Left forelimb (tissue), 1 donor: ENCODE data around the gene MYO18B.

Experiments used
- DNase-seq: peaks from one replicate; pipeline ENCODE4 v3.0.0-alpha.2; 2018; ENCODE audit warnings: low spot score

Gene MYO18B

DNA sequence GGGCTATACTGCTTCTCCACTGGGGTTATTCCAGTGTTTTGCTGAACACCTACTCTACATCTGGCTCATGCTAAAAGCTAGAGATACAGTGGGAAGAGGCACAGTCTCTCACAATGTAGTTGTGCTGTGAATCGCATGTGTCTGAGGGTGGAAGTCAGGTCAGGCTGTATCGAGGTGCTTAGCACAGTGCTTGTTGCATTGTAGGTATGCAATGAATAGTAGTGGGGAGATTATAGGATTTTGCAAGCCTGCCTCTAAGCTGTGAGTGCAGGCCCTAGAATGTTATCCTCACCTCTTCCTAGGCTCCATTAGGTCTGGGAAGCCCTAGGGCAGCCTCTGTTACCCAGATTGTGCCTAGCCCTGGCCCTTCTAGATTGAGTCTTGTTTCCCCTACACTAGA lies 37.4 kb downstream of the MYO18B start:
- no peak for DNase-seq

DNA sequence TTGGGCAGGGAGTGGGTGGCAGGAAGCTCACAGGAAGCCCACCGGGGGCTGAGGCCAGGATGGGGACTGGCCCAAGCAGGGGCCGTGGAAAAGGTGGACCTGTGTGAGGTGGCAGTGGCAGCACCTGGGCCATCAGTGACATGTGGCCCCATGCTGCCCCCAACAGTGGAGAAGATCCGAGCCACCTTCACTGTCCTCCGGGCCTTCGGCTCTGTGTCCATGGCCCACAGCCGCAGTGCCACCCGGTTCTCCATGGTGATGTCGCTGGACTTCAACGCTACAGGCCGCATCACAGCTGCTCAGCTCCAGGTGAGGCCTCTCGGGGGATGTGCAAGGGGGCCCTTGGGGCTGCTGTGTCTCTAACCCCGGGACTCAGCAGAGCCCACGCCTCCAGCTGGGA lies 37.9 kb downstream of the MYO18B start:
- no peak for DNase-seq

DNA sequence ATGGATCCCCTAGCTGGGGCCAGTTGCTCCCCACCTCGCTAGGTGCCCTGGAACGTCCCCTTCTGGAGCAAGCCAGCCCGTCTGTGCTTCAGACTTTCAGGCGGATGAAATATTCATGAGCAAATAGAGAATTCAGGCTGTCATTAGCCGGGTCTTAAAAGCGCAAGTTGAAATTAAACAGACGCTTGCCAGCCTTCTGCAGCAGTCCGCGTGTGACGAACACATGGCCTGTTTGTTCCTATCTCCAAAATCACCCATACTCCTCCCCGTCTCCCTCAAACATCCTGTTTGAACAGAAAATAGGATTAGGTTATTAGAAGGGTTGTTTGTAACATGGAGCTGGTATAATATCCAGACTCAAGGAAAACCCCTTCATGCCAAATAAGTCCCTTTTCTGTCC lies 38.7 kb downstream of the MYO18B start:
- DNase-seq = no peak

DNA sequence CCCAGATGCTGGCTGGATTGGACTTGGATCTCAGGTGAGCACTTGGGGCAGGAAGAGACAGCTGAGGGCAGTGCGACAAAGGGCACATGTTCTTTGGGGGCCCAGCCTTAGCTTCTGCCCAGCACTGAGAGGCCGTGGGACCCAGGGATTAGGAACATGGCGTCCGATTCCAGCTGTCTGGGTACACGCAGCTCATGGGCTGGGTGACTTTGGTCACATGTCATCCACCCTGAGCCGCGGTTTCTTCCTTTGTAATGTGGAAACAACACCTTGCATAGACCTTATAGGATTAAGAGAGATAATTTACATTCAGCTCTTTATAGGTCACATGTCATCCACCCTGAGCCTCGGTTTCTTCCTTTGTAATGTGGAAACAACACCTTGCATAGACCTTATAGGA lies 39.8 kb downstream of the MYO18B start:
- DNase-seq = no peak

DNA sequence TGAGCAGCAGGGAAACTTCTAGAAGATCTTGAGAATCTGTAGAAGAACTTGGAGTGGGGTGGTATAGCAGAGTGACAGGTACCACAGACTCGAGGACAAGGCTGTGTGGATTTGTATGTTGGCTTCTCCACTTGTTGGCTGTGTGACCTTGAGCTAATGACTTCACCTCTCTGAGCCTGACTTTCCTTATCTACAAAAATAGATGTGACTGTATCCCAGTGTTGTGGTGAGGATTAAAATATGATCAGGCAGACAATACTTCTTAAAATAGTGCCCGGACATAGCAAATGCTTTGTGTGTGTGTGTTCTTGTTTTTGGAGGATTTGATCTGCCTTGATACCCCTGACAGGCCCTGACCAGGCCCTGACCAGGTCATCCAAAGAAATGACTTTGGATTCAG lies 40.8 kb downstream of the MYO18B start:
- no peak for DNase-seq

DNA sequence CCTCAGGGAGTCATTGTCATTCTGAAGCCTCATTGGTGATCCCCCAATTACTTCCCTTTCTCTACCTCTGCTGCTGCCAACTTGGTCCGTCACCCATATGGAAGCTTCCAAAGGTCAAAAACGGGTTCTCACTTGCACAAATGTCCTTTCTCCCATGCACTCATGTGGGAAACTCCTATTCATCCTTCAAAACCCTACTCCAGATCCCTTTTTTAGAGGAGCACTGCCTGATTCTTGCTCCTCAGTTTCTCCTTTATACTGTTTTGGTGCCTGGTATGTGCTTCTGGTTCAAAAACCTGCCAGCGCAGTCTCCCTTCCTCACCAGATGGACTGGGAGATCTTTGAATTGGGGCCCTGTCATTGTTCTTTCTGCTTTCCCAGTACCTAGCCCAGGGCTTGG lies 41.9 kb downstream of the MYO18B start:
- DNase-seq = no peak

DNA sequence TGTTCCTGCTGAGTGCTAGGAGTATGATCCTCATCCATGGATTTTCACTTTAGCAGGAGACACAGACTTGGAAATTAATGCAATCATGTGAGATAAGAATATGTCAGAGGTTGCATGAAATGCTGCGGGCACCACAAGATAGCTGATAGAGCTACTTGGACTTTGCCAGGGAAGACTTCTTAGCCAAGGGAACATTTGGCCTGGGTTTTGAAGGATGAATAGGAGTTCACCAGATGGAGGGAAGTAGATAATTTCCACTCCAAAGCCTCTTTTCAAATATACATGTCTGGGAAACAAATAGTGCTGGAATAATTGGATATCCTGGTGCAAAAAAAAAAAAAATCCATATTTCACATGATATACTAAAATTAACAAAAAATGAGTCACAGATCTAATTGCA lies 44.2 kb downstream of the MYO18B start:
- DNase-seq = no peak

DNA sequence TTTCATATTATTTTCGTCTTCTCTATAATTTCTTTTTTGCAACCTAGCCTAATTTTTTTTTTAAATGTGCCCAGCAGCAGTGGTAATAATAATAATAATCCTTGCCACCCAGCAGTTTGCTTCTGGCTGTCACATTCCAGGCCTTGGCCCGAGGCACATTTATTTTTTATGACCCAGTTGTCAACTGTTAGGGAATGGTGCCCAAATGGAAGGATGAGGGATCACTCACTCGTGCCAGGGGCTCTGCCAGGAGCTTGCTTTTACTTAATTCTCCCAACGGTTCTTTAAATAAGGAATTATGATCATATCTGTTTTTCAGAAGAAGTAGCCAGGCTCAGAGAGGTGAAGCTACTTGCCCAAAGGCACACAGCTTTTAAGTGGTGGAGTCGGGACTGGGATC lies 49.6 kb downstream of the MYO18B start:
- DNase-seq = no peak

DNA sequence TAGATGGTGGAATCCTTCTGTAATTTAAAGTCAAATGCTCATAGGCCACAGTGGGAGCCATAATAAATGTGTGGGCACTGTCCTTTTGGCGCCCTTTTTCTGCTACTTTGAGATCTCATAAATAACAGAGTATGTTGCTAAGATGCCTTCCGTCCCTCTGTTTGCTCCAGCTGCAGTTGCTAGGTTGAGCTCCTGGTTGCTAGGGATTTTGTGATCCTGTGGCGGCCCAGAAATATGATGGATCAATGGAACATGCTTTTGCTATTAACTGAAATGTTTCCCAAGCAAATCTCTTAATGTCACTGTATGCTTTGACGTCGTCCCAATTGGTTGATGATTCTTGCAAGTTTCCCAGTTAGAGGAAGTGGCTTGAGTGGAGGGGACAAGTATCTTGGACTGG lies 53.5 kb downstream of the MYO18B start:
- no peak for DNase-seq

DNA sequence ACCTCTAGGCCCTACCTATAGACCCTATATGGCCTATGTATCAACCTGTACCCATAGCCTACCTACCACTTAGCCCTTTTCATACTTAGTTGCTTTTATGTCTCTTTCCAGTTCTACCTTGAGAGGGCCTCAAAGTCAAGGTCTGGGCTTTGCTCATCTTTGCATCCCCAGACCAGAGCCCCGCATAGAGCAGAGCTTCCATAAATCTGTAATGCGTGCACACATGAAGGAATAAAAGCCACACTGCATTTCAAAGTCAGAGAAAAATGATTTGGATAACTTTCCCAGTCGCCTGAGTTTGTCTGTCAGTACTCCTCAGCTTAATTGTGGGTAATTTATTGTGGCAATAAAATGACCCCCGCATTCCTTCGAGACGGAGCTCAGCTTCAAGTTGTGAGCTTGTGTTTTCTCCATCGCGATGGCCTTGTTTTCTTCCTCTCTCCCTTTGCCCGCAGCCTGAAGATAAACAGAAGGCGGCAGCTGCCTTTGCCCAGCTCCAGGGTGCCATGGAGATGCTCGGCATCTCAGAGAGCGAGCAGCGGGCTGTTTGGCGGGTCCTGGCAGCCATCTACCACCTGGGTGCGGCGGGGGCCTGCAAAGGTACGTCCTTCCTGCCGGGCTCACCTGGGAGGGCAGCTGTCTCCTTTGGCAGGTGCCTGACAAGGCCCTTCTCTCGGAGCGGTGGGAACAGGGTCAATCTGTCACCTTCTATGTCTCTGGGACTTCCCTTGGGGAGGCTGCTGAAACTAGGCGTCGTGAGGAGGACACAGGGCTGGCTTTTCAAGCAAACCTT lies 55.7 kb downstream of the MYO18B start:
- DNase-seq = no peak

DNA sequence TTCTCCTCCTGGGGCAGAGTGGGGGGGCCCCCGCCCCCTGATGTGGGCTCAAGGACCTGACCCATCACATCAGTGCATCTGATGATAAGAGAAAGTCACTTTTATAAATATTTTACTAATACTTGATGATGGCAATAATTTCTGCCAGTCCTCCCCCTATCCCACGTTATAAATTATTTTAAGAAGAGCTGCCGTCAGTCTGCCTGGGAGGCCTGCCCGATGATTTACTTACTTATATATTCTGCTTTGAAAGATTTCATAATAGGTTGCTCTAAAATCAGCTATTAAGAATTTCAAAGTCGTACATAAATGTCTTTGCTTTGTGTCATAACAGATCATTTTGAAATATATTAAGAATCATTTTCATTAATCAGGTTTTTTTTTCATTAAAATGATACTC lies 58.8 kb downstream of the MYO18B start:
- DNase-seq = no peak

DNA sequence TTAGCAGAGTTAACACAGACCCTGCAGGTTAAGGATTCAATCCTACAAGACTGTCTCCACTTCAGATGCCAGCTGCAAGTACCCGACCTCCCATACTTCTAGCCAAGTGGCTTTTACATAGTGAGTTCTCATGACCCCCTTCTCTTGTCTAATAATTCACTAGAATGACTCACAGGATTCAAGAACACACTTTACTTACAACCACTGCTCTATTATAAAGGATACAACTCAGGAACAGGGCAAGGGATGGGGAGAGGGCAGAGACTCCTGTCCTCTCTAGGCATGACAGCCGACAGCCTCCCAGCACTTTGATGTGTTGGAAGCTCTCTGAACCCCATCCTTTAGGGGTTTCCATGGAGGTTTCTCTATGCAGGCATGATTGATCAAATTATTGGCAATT lies 60.0 kb downstream of the MYO18B start:
- DNase-seq = no peak

DNA sequence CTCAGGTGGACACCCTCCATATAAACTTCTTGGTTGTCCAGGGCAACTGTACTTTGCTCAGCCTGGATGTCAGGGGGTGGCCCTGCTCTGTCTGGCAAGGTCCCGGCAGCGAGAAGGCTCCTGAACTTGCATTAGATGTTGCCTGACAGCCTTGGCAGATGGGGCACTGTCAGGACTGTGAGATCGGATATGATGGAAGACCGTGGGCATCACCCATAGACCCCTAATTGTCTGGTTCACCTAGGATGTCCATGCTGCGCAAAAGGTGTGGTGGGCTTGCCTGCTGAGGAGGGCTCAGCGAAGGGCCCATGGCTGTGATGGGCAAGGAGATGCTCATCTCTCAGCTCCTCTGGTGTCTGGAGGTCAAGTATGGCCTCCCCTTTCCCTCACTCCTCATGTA lies 62.7 kb downstream of the MYO18B start:
- no peak for DNase-seq

DNA sequence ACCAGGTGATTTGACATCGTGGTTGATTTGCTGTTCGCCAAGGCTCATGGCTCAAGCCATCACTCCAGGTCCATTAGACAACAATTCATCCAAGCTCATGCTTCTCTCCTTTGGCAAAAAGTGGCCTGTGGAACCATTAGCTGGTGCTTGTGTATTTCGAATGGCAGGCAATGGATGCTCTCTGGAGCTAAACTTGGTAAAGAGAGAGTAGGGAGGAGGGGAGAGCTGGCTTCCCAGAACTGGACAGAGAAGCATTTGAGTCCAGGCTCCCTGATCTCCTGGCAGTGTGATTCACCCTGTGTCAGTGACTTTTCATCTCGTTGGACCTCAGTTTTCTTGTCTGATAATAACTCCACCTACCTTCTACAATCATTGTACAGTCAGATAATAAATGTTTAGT lies 64.6 kb downstream of the MYO18B start:
- no peak for DNase-seq

DNA sequence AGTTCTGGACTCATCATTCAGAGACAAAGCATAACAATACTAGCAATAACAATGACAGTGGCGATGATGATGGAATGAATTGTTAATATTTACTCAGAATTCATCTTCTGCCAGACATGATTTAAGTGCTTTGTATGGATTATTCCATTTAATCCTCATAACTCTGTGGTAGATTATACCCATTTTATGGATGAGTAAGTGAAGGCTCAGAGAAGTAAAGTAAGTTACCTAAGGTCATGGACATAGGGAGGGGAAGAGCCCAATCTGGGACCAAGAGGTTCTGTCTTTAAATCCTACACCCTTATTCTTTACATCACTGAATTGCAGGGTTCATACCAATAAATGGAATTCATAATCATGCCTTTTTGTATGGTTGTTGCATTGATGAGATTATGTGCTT lies 72.7 kb downstream of the MYO18B start:
- DNase-seq = no peak

DNA sequence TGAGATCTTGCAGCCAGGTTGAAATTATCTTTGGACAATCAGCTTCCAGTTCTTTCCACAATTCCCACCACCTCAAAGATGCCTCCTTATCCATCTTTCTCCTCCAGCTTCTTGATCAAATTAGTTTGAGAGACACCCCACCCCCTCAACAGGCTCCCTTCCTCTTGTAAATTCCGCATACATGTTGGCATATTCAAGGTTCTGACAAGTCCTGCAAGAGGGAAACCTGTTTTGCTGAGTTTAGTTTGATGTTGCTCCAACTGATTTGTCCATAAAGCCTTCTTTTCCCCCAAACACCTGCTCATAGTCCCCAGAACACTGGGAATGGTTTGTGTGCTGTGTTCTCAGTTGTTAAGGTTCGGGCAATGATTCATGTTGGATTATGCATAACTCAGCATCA lies 73.6 kb downstream of the MYO18B start:
- no peak for DNase-seq

DNA sequence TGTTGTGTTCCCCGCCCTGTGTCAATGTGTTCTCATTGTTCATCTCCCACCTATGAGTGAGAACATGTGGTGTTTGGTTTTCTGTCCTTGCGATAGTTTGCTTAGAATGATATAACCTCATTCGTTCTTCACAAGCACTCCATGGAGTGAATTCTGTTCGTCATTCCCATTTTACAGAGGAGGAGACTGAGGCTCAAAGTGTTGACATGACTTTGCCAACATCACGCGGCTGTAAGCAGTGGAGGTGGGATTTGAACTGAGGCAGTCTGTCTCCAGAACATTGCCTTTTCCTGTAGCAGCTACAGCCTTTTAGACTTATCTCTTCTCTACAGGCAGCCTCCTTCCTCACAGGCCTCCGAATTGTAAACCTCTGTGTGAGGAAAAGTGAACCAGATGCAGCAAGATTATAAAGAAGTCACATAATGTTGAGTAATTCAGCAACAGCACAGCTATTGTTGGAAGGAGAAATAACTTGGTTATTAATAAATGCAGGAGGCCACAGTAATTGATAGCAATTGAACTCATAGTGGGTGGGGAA lies 74.6 kb downstream of the MYO18B start:
- no peak for DNase-seq

DNA sequence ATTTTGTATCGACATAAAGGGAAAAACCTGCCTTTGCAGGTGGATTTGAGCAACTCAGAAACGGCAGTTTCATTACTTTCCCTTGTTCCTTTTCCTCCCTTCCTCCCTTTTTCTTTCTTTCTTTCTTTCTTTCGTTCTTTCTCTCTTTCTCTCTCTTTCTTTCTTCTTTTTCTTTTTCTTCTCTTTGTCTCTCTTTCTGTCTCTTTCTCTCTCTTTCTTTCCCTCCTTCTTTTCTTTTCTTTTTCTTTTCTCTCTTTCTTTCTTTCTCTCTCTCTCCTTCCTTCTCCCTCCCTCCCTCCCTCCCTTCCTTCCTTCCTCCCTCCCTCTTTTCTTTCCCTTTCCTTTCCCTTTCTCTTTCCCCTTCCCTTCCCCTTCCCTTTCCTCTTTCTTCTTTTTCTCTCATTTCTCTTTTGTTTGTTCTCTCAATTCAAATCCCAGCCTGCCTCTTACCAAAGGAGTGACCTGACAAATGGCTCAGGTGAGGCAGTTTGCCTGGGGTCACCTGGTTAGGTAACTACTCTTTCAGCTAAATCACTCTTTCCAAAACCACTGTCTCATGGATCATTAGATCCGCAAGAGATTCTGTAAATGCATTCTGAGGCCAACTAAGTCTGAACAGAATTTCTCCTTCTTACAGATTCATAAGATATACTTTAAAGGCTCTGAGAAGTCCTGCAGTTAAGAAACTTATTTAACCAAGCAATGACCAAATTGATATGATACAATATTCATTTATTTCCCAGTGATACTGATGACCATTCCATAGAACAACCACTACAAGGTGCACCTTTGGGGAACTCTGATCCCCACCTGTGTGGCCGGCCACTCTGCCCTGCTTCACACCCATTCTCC lies 75.3 kb downstream of the MYO18B start:
- no peak for DNase-seq

DNA sequence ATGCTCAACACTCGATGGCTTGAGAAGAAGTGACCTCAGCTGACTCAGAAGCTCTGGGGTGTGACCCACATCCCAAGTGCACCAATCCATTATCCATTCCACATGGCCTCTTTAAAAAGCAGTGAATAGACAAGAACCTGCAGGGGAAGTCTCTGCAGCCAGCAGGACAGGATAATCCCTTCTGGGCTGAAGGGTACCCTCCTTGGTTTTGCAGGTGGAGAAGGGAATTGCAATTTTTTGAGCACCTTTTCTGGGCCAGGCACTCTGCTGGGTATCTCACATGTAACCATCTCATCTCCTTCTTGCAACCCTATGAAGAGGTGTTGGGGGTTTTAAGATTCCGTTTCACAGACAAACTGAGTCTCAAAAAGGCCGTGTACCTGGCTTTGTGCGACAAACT lies 76.6 kb downstream of the MYO18B start:
- no peak for DNase-seq

DNA sequence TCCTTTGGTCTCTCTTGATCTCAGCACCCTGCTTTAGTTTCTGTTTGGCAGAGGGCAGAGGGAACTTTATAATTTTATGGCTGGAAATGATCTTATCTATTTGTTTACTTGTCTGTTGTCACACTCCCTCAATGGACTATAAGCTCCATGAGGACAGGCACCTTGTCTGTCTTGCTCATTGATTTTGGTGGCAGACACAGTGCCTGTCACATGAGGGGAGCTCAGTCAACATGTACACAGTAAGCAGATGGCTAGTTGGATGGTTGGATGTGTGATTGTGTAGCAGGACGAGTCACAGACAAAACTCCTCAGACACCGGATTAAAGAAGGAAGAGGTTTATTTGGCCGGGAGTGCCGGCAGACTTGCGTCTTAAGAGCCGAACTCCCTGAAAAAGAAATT lies 80.4 kb downstream of the MYO18B start:
- DNase-seq = no peak

DNA sequence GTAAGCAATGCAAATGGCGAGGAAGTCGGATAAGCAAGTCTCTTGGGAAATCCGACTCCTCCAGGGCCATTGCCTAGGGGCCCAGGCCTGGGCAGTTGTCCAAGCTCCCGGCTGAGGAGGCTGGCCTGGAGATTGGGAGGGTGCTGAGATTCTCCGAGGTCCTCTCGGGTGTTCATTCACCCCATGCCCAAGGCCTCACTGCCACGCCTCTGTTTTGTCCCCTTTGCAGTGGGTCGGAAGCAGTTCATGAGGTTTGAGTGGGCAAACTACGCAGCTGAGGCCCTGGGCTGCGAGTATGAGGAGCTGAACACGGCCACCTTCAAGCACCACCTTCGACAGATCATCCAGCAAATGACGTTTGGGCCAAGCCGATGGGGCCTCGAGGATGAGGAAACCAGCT lies 81.3 kb downstream of the MYO18B start:
- DNase-seq = no peak

DNA sequence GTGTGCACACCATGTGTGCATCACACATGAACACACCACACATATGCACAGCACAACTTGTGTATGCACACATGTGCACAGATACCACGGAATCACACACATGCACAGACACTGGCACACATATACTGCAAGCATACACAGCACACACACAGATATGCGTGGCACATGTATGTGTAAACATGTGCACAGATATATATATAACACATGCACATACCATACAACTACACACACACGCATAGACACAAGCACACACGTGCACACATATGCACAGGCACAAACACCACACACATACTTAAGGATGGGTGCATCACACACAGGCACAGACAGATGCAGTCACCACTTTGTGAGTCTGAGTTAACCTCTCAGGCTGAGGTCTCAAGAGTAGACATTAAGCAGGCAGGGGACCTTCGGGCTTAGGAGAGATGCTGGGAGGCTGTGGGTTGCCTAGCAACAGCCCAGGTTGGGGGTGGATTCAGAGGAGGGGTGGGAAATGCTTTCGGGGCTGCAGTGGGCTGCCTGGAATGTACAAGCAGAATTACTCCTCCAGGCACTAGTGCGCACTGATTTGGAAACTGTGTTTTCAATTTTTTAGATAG lies 82.9 kb downstream of the MYO18B start:
- no peak for DNase-seq

DNA sequence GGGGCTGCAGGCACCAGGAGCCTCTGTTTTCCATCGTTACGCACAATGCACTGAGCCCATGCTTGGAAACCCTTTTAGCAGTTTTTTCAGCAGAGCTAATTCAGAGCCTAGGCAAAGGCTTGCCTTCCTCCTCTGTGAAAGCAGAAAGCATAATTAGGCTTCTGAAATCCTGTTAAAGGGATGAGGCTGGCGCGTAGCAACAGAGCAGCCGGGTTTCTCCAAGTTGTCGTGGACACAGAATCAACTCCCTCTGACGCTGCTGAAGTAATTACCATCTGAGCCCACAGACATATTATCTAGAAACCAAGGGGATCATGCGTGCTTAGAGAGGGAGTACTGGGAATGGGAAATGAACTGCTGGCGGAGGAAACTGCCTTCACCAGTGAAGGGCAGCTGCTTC lies 85.4 kb downstream of the MYO18B start:
- no peak for DNase-seq
